ENCODE data around the gene ARL5A.

GRCh38 chr2:151780938-151781337 lies 47.3 kb downstream of the ARL5A start:
- TF ChIP-seq CTCF (IDR thresholded peaks at IDR 0.05) (no peak), POLR2A (IDR thresholded peaks at IDR 0.05) (no peak)
